HepG2 (cell line): ENCODE data around the gene TRIM37. TPM values are rescaled to one million over a fixed set of nuclear protein-coding genes. Genes with fewer than 3 reads are reported as not detected.

Source experiments
- EED ChIP-seq: sonication (generic); formaldehyde crosslinking; IDR thresholded peaks from 2 replicates; pipeline ENCODE4 v1.5.0; 2020; ENCODE audit warnings: mild to moderate bottlenecking, missing genetic modification reagents
- FOXO1 ChIP-seq: sonication (generic); formaldehyde crosslinking; IDR thresholded peaks from 2 replicates; pipeline ENCODE4 v1.4.0; 2020; ENCODE audit warnings: missing genetic modification reagents
- GABPA ChIP-seq, 2 experiments: IDR thresholded peaks; 2 replicates each; pipeline ENCODE4 v1.6.1; 2011 to 2016; ENCODE audit warnings: low read depth in 2 of 2, low read length in 1 of 2, missing biosample characterization in 1 of 2, missing genetic modification characterization in 1 of 2
- MAX ChIP-seq: IDR thresholded peaks from 2 replicates; pipeline ENCODE4 v1.6.1; 2012; ENCODE audit warnings: inconsistent platforms
- MED13 ChIP-seq: sonication (generic); formaldehyde crosslinking; IDR thresholded peaks from 2 replicates; pipeline ENCODE4 v1.5.0; 2020; ENCODE audit warnings: missing genetic modification reagents
- MLXIP ChIP-seq: sonication (generic); formaldehyde crosslinking; IDR thresholded peaks from 2 replicates; pipeline ENCODE4 v1.9.0; 2021; ENCODE audit warnings: missing genetic modification reagents, borderline replicate concordance
- MTF2 ChIP-seq: sonication (generic); formaldehyde crosslinking; IDR thresholded peaks from 2 replicates; pipeline ENCODE4 v1.5.0; 2020; ENCODE audit warnings: missing genetic modification reagents, borderline replicate concordance
- PAXIP1 ChIP-seq: sonication (generic); formaldehyde crosslinking; conservative IDR thresholded peaks from 2 replicates; pipeline ENCODE4 v1.4.0; 2020; ENCODE audit warnings: mild to moderate bottlenecking, missing genetic modification reagents, moderate library complexity
- PRMT3 ChIP-seq: sonication (generic); formaldehyde crosslinking; IDR thresholded peaks from 2 replicates; pipeline ENCODE4 v1.8.1; 2022; ENCODE audit warnings: low read depth, mild to moderate bottlenecking, moderate library complexity, missing genetic modification reagents, borderline replicate concordance
- SIN3A ChIP-seq: IDR thresholded peaks from 2 replicates; pipeline ENCODE4 v1.6.1; 2011; ENCODE audit warnings: low read depth, mild to moderate bottlenecking, control low read depth, low read length, borderline replicate concordance
- THAP7 ChIP-seq: sonication (generic); formaldehyde crosslinking; IDR thresholded peaks from 2 replicates; pipeline ENCODE4 v1.8.1; 2023; ENCODE audit warnings: mild to moderate bottlenecking, missing genetic modification reagents
- ZNF34 ChIP-seq: sonication (generic); formaldehyde crosslinking; IDR thresholded peaks from 2 replicates; pipeline ENCODE4 v1.4.0; 2020; ENCODE audit warnings: mild to moderate bottlenecking, missing genetic modification reagents, borderline replicate concordance
- ZNF354B ChIP-seq: sonication (generic); formaldehyde crosslinking; IDR thresholded peaks from 2 replicates; pipeline ENCODE4 v1.8.0; 2022; ENCODE audit warnings: mild to moderate bottlenecking, missing genetic modification reagents
- ZSCAN31 ChIP-seq: sonication (generic); formaldehyde crosslinking; IDR thresholded peaks from 2 replicates; pipeline ENCODE4 v1.5.0; 2020; ENCODE audit warnings: low read depth, mild to moderate bottlenecking, missing genetic modification reagents
- polyA plus RNA-seq, 8 experiments: library from polyadenylated mRNA; depleted of rRNA in 3 of 8; stranded (reverse) in 7 of 8; unstranded in 1 of 8; fragments of >200 nt; fragmentation: Illumina TruSeq in 4 of 8; extraction: Trizol in 4 of 8; gene quantifications; 2 replicates each; pipeline versions ENCODE4 v1.2.1 to v1.2.3, GENCODE V29; 2011 to 2016; ENCODE audit warnings: low read depth in 4 of 8, missing spikeins in 1 of 8, mixed read lengths in 1 of 8; ENCODE audit not compliant: insufficient read depth in 1 of 8
- total RNA-seq, 5 experiments: library from RNA; depleted of rRNA; stranded (reverse); fragments of >200 nt; fragmentation: Illumina TruSeq; extraction: Trizol; gene quantifications; 2 replicates each; pipeline ENCODE4 v1.2.3, GENCODE V29; 2016; ENCODE audit warnings: low read depth in 1 of 5
- TF ChIP-seq, protein P1 (sequence below): sonication (generic); formaldehyde crosslinking; IDR thresholded peaks from 2 replicates; pipeline ENCODE4 v1.8.1; 2023; ENCODE audit warnings: missing genetic modification reagents, inconsistent platforms, borderline replicate concordance
- TF ChIP-seq, protein P2 (sequence below): fragments of 450-650 bp; IDR thresholded peaks from 2 replicates; pipeline ENCODE4 v1.6.1; 2017; ENCODE audit warnings: mild to moderate bottlenecking
- TF ChIP-seq, protein P3 (sequence below): sonication (generic); formaldehyde crosslinking; IDR thresholded peaks from 2 replicates; pipeline ENCODE4 v1.4.0; 2020; ENCODE audit warnings: low read depth, mild to moderate bottlenecking, missing genetic modification reagents

The TRIM37 gene
- total and polyA plus RNA-seq, 2 of the 13 experiments (the other 11 are each of a cell fraction or from before 2014, with no cell fraction given): 12.4 to 39.1 TPM

DNA sequence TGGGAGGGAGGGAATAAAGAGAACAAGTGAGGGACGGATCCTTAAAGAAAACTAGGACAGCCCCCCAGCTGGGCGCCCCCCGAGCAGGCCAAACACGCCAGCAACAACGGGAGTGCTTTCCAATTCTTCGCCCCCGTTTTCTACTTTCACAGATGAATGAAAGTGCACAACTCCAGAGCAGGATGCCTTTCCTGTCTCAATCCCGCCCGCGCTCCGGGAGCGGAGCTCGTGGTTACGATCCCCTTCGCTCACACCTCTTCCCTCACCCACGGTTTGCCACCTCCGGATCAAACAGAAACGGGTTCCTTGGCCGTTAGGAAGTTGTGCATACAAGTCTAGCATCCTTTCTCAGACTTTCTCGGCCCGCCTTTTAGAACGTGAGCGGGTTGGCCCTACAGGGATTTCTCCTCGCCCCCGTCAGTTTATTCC, 47.6 kb upstream of the TRIM37 start (continued):
- TF ChIP-seq ZSCAN31 (CRISPR knock-in tag) (no peak), MTF2 (CRISPR knock-in tag) (no peak), THAP7 (no peak), GABPA (IDR thresholded peaks at IDR 0.05; ENCODE audit: low read depth, low read length) (no peak), GABPA (CRISPR knock-in tag; IDR thresholded peaks at IDR 0.05; ENCODE audit: low read depth) (no peak), PRMT3 (CRISPR knock-in tag) (no peak), EED (CRISPR knock-in tag) (no peak), ZNF34 (CRISPR knock-in tag) (no peak), MED13 (no peak), MLXIP (CRISPR knock-in tag) (no peak; the same call in 1 of the 2 replicates), FOXO1 (CRISPR knock-in tag) (no peak), SIN3A (0 out of 2 replicates have a peak, but pooled peaks have one; percentile 54), PAXIP1 (CRISPR knock-in tag) (no peak), ZNF354B (CRISPR knock-in tag) (no peak), MAX (no peak)
- TF ChIP-seq, protein P1, sequence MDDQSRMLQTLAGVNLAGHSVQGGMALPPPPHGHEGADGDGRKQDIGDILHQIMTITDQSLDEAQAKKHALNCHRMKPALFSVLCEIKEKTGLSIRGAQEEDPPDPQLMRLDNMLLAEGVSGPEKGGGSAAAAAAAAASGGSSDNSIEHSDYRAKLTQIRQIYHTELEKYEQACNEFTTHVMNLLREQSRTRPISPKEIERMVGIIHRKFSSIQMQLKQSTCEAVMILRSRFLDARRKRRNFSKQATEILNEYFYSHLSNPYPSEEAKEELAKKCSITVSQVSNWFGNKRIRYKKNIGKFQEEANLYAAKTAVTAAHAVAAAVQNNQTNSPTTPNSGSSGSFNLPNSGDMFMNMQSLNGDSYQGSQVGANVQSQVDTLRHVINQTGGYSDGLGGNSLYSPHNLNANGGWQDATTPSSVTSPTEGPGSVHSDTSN (CRISPR knock-in tag): no peak
- TF ChIP-seq, protein P2, sequence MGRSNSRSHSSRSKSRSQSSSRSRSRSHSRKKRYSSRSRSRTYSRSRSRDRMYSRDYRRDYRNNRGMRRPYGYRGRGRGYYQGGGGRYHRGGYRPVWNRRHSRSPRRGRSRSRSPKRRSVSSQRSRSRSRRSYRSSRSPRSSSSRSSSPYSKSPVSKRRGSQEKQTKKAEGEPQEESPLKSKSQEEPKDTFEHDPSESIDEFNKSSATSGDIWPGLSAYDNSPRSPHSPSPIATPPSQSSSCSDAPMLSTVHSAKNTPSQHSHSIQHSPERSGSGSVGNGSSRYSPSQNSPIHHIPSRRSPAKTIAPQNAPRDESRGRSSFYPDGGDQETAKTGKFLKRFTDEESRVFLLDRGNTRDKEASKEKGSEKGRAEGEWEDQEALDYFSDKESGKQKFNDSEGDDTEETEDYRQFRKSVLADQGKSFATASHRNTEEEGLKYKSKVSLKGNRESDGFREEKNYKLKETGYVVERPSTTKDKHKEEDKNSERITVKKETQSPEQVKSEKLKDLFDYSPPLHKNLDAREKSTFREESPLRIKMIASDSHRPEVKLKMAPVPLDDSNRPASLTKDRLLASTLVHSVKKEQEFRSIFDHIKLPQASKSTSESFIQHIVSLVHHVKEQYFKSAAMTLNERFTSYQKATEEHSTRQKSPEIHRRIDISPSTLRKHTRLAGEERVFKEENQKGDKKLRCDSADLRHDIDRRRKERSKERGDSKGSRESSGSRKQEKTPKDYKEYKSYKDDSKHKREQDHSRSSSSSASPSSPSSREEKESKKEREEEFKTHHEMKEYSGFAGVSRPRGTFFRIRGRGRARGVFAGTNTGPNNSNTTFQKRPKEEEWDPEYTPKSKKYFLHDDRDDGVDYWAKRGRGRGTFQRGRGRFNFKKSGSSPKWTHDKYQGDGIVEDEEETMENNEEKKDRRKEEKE: no peak
- TF ChIP-seq, protein P3, sequence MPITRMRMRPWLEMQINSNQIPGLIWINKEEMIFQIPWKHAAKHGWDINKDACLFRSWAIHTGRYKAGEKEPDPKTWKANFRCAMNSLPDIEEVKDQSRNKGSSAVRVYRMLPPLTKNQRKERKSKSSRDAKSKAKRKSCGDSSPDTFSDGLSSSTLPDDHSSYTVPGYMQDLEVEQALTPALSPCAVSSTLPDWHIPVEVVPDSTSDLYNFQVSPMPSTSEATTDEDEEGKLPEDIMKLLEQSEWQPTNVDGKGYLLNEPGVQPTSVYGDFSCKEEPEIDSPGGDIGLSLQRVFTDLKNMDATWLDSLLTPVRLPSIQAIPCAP (CRISPR knock-in tag): no peak
